Prostate gland (tissue), 2 donors: ENCODE results near the gene CIROP.

ENCODE experiments used
- POLR2A ChIP-seq: fragments of 450-650 bp; IDR thresholded peaks from one replicate; pipeline ENCODE4 v1.6.1; 2016; ENCODE audit warnings: antibody characterized with exemption, mild to moderate bottlenecking
- TF ChIP-seq, protein P1 (sequence below), 4 experiments: fragments of 200-600 bp in 2 of 4; fragments of 450-650 bp in 2 of 4; sonication (generic) in 2 of 4; IDR thresholded peaks; 1 replicate in 3 of 4; 2 replicates in 1 of 4; pipeline ENCODE4 v1.5.1; 2016 to 2019; ENCODE audit warnings: antibody characterized with exemption in 4 of 4, mild to moderate bottlenecking in 2 of 4, moderate library complexity in 2 of 4

DNA sequence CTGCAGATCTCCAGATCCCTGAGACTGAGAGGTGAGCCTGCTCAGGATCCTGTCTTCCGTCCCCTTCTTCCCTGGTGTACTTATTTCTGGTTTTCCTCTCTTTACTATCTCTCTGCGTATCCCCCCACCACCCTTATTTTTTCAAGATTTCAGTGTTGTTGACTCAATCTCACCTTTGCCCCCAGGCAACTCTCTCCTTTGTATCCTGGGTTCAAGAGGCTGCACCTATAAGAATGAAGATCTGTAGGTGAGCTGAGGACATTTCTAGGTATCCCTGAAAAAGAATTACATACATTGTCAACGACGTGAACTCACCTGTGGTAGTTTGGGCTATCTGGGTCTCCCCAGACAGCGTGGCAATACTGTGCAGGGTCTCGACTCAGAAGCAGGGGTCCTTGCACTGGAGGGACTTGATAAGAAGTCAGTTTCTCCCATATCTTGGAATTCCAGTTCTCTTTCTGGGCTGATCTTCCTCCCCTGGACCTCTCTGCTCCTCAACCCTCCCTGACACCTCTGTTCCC, 659 bp downstream of the CIROP start:
- TF ChIP-seq, protein P1, sequence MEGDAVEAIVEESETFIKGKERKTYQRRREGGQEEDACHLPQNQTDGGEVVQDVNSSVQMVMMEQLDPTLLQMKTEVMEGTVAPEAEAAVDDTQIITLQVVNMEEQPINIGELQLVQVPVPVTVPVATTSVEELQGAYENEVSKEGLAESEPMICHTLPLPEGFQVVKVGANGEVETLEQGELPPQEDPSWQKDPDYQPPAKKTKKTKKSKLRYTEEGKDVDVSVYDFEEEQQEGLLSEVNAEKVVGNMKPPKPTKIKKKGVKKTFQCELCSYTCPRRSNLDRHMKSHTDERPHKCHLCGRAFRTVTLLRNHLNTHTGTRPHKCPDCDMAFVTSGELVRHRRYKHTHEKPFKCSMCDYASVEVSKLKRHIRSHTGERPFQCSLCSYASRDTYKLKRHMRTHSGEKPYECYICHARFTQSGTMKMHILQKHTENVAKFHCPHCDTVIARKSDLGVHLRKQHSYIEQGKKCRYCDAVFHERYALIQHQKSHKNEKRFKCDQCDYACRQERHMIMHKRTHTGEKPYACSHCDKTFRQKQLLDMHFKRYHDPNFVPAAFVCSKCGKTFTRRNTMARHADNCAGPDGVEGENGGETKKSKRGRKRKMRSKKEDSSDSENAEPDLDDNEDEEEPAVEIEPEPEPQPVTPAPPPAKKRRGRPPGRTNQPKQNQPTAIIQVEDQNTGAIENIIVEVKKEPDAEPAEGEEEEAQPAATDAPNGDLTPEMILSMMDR (IDR thresholded peaks at IDR 0.05) = no peak
- no peak for TF ChIP-seq POLR2A
